Liver (tissue), 3 donors: ENCODE measurements around the gene CEACAM6.
"Not testable (repeated sequence)": the region's sequence is repeated elsewhere in the genome, so short reads cannot be mapped to it uniquely, and the experiment has no call there.

Experiments
- ATF3 ChIP-seq: IDR thresholded peaks from 2 replicates; pipeline ENCODE4 v1.6.1; 2016; ENCODE audit warnings: antibody characterized with exemption
- EGR1 ChIP-seq, 2 donors: IDR thresholded peaks; 2 replicates each; pipeline ENCODE4 v1.6.1; 2016 to 2018; ENCODE audit warnings: antibody characterized with exemption in 2 of 2, low read depth in 2 of 2
- FOXA1 ChIP-seq: IDR thresholded peaks from 2 replicates; pipeline ENCODE4 v1.6.1; 2016; ENCODE audit warnings: antibody characterized with exemption
- GABPA ChIP-seq, 2 donors: IDR thresholded peaks in 1 of 2; conservative IDR thresholded peaks in 1 of 2; 2 replicates each; pipeline ENCODE4 v1.6.1; 2016; ENCODE audit warnings: antibody characterized with exemption in 2 of 2, mild to moderate bottlenecking in 1 of 2, moderate library complexity in 1 of 2
- JUND ChIP-seq, 2 donors: IDR thresholded peaks; 2 replicates each; pipeline ENCODE4 v1.6.1; 2016; ENCODE audit warnings: antibody characterized with exemption in 2 of 2
- MAX ChIP-seq: IDR thresholded peaks from 2 replicates; pipeline ENCODE4 v1.6.1; 2016; ENCODE audit warnings: antibody characterized with exemption
- RAD21 ChIP-seq, 2 donors: IDR thresholded peaks; 2 replicates each; pipeline ENCODE4 v1.6.1; 2016; ENCODE audit warnings: antibody characterized with exemption in 2 of 2, mild to moderate bottlenecking in 2 of 2
- RXRA ChIP-seq, 2 donors: IDR thresholded peaks; 2 replicates each; pipeline ENCODE4 v1.6.1; 2017 to 2018; ENCODE audit warnings: antibody characterized with exemption in 2 of 2, mild to moderate bottlenecking in 1 of 2
- TAF1 ChIP-seq: conservative IDR thresholded peaks from 2 replicates; pipeline ENCODE4 v1.6.1; 2016; ENCODE audit warnings: antibody characterized with exemption, mild to moderate bottlenecking
- YY1 ChIP-seq: IDR thresholded peaks from 2 replicates; pipeline ENCODE4 v1.6.1; 2016; ENCODE audit warnings: antibody characterized with exemption, mild to moderate bottlenecking
- ZBTB33 ChIP-seq: IDR thresholded peaks from 2 replicates; pipeline ENCODE4 v1.6.1; 2016; ENCODE audit warnings: antibody characterized with exemption
- TF ChIP-seq, protein P1 (sequence below): fragments of 150-350 bp; IDR thresholded peaks from 2 replicates; pipeline ENCODE4 v1.5.1; 2017; ENCODE audit warnings: improper control_type of control experiment, low read depth, low read length; ENCODE audit not compliant: missing input control
- TF ChIP-seq, protein P2 (sequence below): IDR thresholded peaks from 2 replicates; pipeline ENCODE4 v1.6.1; 2016; ENCODE audit warnings: antibody characterized with exemption, mild to moderate bottlenecking
- donor health status: healthy.
- donor health status: healthy.

GRCh38 chr19:41709516-41709915 lies 45.8 kb upstream of the CEACAM6 start:
- TF ChIP-seq, protein P1, sequence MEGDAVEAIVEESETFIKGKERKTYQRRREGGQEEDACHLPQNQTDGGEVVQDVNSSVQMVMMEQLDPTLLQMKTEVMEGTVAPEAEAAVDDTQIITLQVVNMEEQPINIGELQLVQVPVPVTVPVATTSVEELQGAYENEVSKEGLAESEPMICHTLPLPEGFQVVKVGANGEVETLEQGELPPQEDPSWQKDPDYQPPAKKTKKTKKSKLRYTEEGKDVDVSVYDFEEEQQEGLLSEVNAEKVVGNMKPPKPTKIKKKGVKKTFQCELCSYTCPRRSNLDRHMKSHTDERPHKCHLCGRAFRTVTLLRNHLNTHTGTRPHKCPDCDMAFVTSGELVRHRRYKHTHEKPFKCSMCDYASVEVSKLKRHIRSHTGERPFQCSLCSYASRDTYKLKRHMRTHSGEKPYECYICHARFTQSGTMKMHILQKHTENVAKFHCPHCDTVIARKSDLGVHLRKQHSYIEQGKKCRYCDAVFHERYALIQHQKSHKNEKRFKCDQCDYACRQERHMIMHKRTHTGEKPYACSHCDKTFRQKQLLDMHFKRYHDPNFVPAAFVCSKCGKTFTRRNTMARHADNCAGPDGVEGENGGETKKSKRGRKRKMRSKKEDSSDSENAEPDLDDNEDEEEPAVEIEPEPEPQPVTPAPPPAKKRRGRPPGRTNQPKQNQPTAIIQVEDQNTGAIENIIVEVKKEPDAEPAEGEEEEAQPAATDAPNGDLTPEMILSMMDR, result not testable (repeated sequence)
- TF ChIP-seq TAF1; RAD21 (IDR thresholded peaks at IDR 0.05); ZBTB33; RXRA (IDR thresholded peaks at IDR 0.05); GABPA (IDR thresholded peaks at IDR 0.05 in 1 of 2, conservative IDR thresholded peaks at IDR 0.05 in 1 of 2); JUND (IDR thresholded peaks at IDR 0.05); EGR1 (IDR thresholded peaks at IDR 0.05; ENCODE audit: low read depth in 2 of 2); YY1; FOXA1; MAX; ATF3: not testable (repeated sequence)
- TF ChIP-seq, protein P2, sequence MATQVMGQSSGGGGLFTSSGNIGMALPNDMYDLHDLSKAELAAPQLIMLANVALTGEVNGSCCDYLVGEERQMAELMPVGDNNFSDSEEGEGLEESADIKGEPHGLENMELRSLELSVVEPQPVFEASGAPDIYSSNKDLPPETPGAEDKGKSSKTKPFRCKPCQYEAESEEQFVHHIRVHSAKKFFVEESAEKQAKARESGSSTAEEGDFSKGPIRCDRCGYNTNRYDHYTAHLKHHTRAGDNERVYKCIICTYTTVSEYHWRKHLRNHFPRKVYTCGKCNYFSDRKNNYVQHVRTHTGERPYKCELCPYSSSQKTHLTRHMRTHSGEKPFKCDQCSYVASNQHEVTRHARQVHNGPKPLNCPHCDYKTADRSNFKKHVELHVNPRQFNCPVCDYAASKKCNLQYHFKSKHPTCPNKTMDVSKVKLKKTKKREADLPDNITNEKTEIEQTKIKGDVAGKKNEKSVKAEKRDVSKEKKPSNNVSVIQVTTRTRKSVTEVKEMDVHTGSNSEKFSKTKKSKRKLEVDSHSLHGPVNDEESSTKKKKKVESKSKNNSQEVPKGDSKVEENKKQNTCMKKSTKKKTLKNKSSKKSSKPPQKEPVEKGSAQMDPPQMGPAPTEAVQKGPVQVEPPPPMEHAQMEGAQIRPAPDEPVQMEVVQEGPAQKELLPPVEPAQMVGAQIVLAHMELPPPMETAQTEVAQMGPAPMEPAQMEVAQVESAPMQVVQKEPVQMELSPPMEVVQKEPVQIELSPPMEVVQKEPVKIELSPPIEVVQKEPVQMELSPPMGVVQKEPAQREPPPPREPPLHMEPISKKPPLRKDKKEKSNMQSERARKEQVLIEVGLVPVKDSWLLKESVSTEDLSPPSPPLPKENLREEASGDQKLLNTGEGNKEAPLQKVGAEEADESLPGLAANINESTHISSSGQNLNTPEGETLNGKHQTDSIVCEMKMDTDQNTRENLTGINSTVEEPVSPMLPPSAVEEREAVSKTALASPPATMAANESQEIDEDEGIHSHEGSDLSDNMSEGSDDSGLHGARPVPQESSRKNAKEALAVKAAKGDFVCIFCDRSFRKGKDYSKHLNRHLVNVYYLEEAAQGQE, result not testable (repeated sequence)
